Measurements from ENCODE around the gene CYSLTR2. TPM values are rescaled to one million over a fixed set of nuclear protein-coding genes. Genes with fewer than 3 reads are reported as not detected.

Gene CYSLTR2
- total and polyA plus RNA-seq, 2 experiments from 2014 or later: 5.1 to 22.2 TPM

GRCh38 chr13:48737689-48738088 is 84.0 kb downstream of the CYSLTR2 start:
- Histone ChIP-seq H4K20me1 (ENCODE audit: insufficient read depth, poor library complexity, severe bottlenecking) (no peaks in the 10 kb centered on the region), H3K9me3 (ENCODE audit: low read depth) (no peaks in the 10 kb centered on the region), H2AFZ (no peak overlapping the region), H3K4me2 (no peak overlapping the region), H3K4me3 (no peak overlapping the region), H3K9me2 (replicated peaks; ENCODE audit: insufficient read depth) (no peaks in the 10 kb centered on the region), H3K27me3 (no peaks in the 10 kb centered on the region), H3K36me3 (replicated peaks; ENCODE audit: insufficient read depth, low read depth) (no peaks in the 10 kb centered on the region), H3K79me2 (no peaks in the 10 kb centered on the region), H3K4me1 (ENCODE audit: insufficient read depth) (no peaks in the 10 kb centered on the region), H3K27ac (no peak overlapping the region)
- no peak for TF ChIP-seq EZH2phosphoT487 (IDR thresholded peaks at IDR 0.05; ENCODE audit: low read depth, severe bottlenecking, unreplicated experiment)
- no peak for TF ChIP-seq CTCF (IDR thresholded peaks at IDR 0.05; ENCODE audit: poor library complexity)
- no peak for TF ChIP-seq EZH2 (IDR thresholded peaks at IDR 0.05; ENCODE audit: borderline replicate concordance)
- no peak for DNase-seq (ENCODE audit: low spot score)
- 96% methylated on average over 1 of the region's 1 CpG for WGBS (ENCODE audit: low lambda C conversion rate, missing lambda C conversion rate)

GRCh38 chr13:48738311-48738710 is 84.6 kb downstream of the CYSLTR2 start:
- no peaks in the 10 kb centered on the region for H3K36me3 ChIP-seq (replicated peaks; ENCODE audit: insufficient read depth, low read depth)
- H3K9me2 ChIP-seq (replicated peaks; ENCODE audit: insufficient read depth): no peaks in the 10 kb centered on the region
- no peak for DNase-seq (ENCODE audit: low spot score)
- no peak overlapping the region for H3K4me3 ChIP-seq
- no peaks in the 10 kb centered on the region for H3K4me1 ChIP-seq (ENCODE audit: insufficient read depth)
- no peak overlapping the region for H2AFZ ChIP-seq
- H3K27me3 ChIP-seq: no peaks in the 10 kb centered on the region
- H3K9me3 ChIP-seq (ENCODE audit: low read depth): no peaks in the 10 kb centered on the region
- no peaks in the 10 kb centered on the region for H3K79me2 ChIP-seq
- H3K27ac ChIP-seq: no peak overlapping the region
- WGBS (ENCODE audit: low lambda C conversion rate, missing lambda C conversion rate): 80% methylated on average over 6 of the region's 6 CpGs
- TF ChIP-seq EZH2 (IDR thresholded peaks at IDR 0.05; ENCODE audit: borderline replicate concordance) (no peak), EZH2phosphoT487 (IDR thresholded peaks at IDR 0.05; ENCODE audit: low read depth, severe bottlenecking, unreplicated experiment) (no peak), CTCF (IDR thresholded peaks at IDR 0.05; ENCODE audit: poor library complexity) (no peak)
- no peak overlapping the region for H3K4me2 ChIP-seq
- no peaks in the 10 kb centered on the region for H4K20me1 ChIP-seq (ENCODE audit: insufficient read depth, poor library complexity, severe bottlenecking)

- H3K36me3 ChIP-seq (replicated peaks; ENCODE audit: insufficient read depth, low read depth): no peaks in the 10 kb centered on the region
- no peak for DNase-seq (ENCODE audit: low spot score)
- no peaks in the 10 kb centered on the region for H3K79me2 ChIP-seq
- no peaks in the 10 kb centered on the region for H3K9me2 ChIP-seq (replicated peaks; ENCODE audit: insufficient read depth)
- H3K27ac ChIP-seq: no peak overlapping the region
- TF ChIP-seq EZH2phosphoT487 (IDR thresholded peaks at IDR 0.05; ENCODE audit: low read depth, severe bottlenecking, unreplicated experiment) (no peak), EZH2 (IDR thresholded peaks at IDR 0.05; ENCODE audit: borderline replicate concordance) (no peak), CTCF (IDR thresholded peaks at IDR 0.05; ENCODE audit: poor library complexity) (no peak)
- WGBS (ENCODE audit: low lambda C conversion rate, missing lambda C conversion rate): 78% methylated on average over 9 of the region's 9 CpGs
- no peaks in the 10 kb centered on the region for H3K27me3 ChIP-seq
- H3K4me1 ChIP-seq (ENCODE audit: insufficient read depth): no peaks in the 10 kb centered on the region
- no peaks in the 10 kb centered on the region for H4K20me1 ChIP-seq (ENCODE audit: insufficient read depth, poor library complexity, severe bottlenecking)
- no peak overlapping the region for H3K4me3 ChIP-seq
- no peaks in the 10 kb centered on the region for H3K9me3 ChIP-seq (ENCODE audit: low read depth)
- H3K4me2 ChIP-seq: no peak overlapping the region
- no peak overlapping the region for H2AFZ ChIP-seq
Observed at GRCh38 chr13:48739386-48739964, 85.7 kb downstream of the CYSLTR2 start.
